GM12872 (cell line): ENCODE results near the gene SEL1L.

Source experiments
- CTCF ChIP-seq: IDR thresholded peaks from 3 replicates; pipeline ENCODE4 v1.5.1; 2011; ENCODE audit warnings: low read depth, mild to moderate bottlenecking, low read length, moderate library complexity; ENCODE audit not compliant: insufficient read depth

Gene SEL1L

GRCh38 chr14:81484120-81484519 lies 49.5 kb downstream of the SEL1L start:
- no peak for TF ChIP-seq CTCF

- no peak for TF ChIP-seq CTCF
Measured at GRCh38 chr14:81480741-81481140, 52.9 kb downstream of the SEL1L start.

DNA sequence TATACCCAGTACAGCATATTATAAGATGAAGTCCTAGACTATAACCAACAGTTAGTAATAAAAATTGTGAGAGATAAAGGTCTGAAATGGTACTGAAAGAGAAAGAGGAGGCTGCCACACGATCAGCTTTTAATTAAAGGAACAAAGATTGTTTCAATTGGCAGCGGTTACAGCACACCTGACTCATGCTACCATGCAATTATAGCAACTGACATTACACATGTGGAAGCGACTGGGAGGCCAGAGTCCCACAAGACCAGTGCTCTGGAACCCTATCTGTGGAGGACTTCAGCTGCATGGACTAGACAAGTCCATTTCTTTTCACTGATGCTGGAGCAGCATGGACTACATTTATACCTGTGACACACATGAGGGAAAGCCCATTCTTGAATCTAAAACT lies 55.2 kb downstream of the SEL1L start:
- no peak for TF ChIP-seq CTCF

DNA sequence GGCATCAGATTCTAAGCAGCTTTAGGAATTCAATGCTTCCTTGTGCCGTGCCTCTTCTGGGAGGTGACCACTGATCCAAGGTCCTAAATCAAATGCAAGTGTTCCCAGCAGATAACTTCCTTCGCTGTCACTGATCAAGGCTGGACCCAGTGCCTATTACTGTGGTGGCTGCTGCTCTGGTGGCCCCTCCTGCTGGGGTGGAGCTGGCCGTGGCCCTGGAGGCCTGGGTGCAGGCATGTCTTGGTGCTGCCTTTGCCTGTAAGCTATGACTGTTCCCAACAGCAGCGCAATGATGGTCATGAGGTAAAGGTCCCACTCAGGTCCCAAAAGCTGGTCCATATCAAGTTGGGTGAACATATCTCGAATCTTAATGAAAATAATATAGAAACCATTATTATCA lies 56.8 kb downstream of the SEL1L start:
- TF ChIP-seq CTCF, result no peak

- no peak for TF ChIP-seq CTCF
Measured at GRCh38 chr14:81474685-81475324, 58.8 kb downstream of the SEL1L start.

GRCh38 chr14:81474148-81474492 lies 59.5 kb downstream of the SEL1L start:
- TF ChIP-seq CTCF, result no peak

- TF ChIP-seq CTCF, result no peak
Measured at GRCh38 chr14:81473456-81474147, 60.1 kb downstream of the SEL1L start.
